Hematopoietic multipotent progenitor cell treated with erythropoietin and hydrocortisone succinate and interleukin-3 and kit ligand, for 17 days (in vitro differentiated cells): ENCODE data around the gene SGCB.

Experiments
- DNase-seq: peaks from one replicate; pipeline ENCODE4 v3.0.0-alpha.2; 2015; ENCODE audit warnings: low spot score

Gene SGCB

GRCh38 chr4:52019936-52020657 is 18.0 kb downstream of the SGCB start, which contains the start of gene LRRC66:
Gene LRRC66, minus strand, starts transcription at chr4:52020363. Its CDS starts 2,750 bp downstream, at chr4:52017613.
- no peak for DNase-seq

DNA sequence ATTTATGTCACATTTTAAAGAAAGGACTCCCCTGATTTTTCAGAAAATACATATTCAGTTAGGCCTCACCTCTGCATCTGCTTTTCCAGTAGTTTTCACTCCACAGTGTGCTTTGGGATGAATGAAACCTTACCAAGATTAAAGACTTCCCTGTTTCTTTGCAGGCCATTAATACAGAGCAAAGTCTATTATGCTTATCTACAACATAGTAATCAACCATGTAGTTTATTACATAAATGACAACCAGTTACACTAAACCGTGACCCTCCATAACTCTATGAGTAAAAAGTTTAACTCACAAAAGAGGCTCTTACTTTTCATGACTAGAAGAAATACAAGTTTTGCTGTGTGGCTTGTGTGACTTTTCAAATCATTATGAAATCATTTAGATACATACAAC is 20.3 kb downstream of the SGCB start:
- DNase-seq: no peak

- no peak for DNase-seq
These were observed 21.1 kb downstream of the SGCB start for GRCh38 chr4:52016981-52017380.

DNA sequence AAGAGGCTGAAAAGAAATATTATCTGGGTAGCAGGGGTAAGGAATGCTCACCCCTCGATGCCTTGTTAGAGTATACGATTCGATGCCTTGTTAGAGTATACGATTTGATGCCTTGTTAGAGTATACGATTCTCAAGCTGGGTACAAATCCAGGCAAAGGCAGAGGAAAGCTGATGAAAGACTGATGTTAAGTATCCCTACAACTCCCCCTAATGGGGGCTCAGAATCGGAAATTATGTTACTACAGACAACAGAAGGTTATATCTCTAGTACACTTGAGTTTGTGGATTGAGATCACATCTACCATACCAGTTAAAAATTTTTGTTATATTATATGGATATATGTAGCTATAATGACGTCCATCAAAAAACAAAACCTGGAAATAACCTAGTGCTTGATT is 22.7 kb downstream of the SGCB start:
- DNase-seq: no peak

DNA sequence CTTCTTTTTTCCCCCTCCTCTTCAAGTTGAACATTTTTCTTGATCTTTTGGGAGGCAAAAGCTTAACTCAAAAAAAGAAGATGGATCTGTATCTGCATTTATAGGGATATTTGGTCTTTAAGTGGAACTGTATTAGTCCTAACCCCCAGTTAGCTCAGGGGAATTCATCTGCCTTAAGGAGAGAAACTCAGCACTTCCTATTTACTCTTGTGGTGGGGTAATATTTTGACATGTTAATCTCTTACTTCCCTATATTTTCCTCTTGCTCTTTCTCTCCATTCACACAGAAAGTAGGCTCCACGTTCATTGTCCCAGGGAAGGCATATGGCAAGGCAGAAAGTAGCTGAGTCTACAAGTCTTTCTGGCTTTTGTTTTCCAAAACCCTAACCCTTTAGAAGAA is 23.2 kb downstream of the SGCB start:
- no peak for DNase-seq

DNA sequence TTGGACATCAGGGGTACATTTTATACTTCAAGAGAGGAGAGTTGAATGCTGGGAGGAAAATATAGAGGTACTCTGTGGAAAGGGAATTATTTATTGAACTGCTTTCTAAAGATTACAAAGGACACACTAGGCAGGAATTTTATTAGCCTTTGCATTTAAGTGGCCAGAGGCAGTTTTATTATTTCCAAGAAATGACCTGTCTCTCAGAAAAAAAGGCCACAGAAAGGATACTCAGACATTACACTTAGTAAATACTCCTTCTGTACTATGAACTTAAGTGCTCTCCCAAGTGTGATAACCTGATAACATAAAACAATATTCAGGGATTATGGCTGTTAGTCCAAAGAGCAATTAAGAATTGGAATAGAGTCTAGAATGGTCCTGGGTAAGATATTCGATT is 25.4 kb downstream of the SGCB start:
- DNase-seq: no peak

DNA sequence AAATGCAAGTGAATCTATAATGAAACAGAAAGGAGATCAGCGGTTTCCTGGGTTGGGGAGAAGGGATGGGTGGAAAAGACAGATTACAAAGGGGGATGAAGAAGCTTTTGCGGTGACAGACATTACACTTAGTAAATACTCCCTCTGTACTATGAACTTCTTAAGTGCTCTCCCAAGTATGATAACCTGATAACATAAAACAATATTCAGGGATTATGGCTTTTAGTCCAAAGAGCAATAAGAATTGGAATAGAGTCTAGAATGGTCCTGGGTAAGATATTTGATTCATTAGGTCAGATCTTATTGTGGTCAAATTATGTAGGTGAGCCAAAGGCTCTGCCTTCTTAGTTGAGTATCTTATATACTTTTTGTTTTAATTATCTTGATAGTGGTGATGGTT is 27.1 kb downstream of the SGCB start:
- no peak for DNase-seq

- DNase-seq: no peak
These were observed 31.2 kb downstream of the SGCB start for GRCh38 chr4:52006887-52007286.

DNA sequence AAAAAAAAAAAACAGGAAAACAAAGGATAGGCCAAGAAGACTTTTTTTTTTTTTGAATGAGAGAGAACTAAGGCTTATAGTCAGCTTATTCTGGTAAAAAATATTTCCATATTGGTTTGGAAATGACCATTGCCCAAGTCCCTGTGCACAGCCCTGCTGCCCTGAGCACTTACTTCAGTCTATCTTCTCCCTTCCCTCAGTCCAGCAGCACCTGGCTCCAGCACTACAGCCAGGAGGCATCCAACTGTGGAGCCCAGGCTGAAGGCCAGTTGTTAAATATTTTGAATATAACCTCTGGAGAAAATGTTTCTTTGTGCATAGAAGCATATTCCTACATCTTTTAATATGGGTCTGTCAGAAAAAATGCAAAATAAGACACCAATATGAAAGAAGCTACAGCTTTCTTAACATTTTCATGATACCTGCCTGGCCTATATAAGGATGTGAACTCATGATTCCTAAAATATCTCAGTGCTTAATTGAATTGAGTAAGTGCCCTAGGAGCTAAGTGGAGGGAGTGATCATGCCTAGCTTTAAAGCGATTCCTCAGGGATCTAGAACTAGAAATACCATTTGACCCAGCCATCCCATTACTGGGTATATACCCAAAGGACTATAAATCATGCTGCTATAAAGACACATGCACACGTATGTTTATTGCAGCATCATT is 32.4 kb downstream of the SGCB start:
- DNase-seq: no peak

DNA sequence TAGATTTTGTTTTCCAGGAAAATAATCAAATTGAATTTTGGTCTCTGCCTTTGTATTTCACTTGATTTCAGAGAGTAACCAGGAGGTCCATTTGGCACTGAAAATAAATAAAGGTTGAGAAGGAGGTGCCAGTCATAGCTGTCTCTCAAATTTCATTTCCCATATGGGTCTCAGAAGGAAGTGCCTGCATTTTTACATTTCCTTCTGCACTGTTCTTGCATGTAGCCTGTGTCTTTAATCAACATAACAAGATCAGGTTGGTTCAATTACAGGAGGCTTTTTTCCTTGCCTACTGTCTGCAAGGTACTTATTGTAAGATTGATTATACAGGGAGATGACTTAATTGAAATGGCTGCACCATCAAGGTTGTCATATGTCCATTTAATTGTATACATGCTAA is 33.7 kb downstream of the SGCB start:
- DNase-seq: no peak

GRCh38 chr4:52001616-52002015 is 36.5 kb downstream of the SGCB start:
- no peak for DNase-seq

GRCh38 chr4:51999250-51999649 is 38.8 kb downstream of the SGCB start:
- no peak for DNase-seq

DNA sequence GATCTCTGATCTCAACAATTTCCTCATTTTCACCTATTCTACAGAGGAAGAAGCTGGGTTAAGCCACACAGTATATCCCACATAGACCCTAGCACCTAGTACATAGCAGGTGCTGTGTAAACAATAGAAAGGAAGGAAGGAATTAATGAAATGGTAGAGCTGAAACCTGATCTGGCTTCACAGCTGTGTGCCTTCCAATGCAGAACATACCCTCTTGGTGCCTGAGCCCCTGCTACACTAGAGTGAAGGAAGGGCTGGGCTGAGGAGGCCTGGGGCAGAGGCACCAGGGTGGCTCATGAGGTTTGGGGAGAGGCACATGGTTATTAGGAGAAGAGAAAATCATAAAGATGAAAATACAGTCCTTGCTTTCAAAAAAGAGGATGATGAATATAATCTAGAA is 39.3 kb downstream of the SGCB start:
- DNase-seq: no peak

DNA sequence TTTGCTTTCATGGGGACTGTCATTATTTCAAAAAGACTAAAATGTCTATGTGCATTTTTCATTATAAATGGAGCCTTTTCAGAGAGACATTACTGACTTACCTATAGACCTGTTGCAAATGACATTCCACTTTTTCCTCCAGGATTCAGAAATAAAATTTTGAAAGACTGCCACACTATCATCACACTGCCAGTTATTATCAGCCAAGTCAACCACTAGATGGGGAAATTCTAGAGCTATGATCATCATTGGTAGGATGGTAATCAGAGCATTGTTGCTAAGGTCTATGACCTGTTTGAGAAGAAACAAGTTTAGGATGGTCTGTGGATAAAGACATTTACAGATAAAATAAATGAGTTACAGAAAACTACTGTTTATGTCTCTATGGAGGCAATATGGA is 40.5 kb downstream of the SGCB start:
- DNase-seq: no peak

DNA sequence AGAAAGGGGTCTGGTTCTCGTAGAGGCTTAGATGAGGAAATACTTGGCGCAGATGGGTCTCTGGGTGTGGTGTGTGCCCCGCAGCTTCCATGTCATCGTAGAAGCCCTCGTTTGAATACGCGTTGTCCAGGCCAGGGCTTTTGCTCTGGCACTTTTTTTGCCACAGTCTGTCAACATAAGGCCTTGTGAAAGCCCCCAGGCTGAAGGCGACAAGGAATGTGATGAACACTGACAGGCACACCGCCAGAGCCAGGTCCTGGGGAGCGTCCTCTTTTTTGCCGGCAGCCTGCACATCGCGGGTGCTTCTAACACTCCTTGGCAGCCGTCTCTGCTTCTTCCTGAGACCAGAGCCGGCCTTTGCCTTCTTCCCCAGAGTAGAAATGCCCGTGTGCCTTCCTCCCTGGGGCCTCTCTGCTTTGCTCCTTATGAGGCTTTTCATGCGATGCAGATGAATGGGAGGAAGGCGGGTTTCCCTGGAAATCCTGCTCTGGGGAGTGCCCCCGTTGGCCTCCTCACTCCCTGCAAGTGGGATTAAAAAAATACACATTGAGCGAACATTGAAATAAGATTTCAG is 42.4 kb downstream of the SGCB start:
- DNase-seq: no peak
